AG09319 (cell line): ENCODE data around the gene CORO2B.

ENCODE experiments used
- DNase-seq: peaks from one replicate; pipeline ENCODE4 v3.0.0-alpha.2; 2010; ENCODE audit warnings: low read depth; ENCODE audit errors: extremely low read depth
- TF ChIP-seq, protein P1 (sequence below): IDR thresholded peaks from 2 replicates; pipeline ENCODE4 v1.5.1; 2011; ENCODE audit warnings: low read depth, mild to moderate bottlenecking, inconsistent platforms, low read length, moderate library complexity

The CORO2B gene

DNA sequence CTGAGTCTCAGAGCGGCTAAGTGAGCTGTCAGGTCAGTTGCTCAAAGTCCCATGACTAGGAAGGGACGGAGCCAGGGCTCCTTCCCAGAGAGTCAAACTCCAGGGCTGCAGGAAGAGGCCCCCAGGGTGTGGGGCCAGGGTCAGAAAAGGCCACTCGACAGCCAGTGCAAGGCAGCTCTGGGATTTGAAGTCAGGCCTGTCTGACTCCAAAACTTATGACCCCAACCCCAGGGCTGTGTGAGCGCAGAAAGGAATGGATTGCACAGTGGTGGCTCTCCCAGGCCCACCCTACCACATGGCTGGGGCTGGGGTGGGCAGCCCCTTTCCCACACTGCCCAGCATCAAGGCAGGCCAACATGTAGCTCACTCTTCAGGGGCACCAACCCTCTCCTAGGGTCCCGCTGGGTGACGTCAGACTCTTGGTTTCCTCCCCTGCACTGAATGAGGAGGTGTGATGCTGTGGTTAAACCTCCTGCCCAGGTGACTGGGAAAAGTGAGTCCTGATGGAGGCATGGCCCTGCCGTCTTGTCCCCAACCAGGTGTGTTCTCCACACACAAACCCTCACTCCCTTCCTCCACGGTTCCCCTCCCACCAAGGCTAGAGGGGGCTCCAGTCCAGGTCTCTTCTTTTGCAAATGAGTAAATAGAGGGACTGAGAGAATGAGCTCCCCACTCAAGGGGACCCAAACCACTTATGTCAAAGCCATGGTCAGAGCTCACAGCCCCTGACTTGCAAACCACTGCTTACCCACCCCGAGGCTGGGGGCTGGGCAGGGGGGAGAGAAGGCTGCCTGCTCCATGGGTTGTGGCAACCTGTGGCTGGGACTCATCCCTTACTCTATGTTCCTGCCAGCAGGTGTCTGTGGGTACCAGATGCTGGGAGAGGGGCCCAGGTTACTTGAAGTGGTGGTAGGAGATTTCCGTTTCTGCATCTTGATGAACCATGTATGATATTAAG lies 23.8 kb upstream of the CORO2B start:
- DNase-seq: no peak
- TF ChIP-seq, protein P1, sequence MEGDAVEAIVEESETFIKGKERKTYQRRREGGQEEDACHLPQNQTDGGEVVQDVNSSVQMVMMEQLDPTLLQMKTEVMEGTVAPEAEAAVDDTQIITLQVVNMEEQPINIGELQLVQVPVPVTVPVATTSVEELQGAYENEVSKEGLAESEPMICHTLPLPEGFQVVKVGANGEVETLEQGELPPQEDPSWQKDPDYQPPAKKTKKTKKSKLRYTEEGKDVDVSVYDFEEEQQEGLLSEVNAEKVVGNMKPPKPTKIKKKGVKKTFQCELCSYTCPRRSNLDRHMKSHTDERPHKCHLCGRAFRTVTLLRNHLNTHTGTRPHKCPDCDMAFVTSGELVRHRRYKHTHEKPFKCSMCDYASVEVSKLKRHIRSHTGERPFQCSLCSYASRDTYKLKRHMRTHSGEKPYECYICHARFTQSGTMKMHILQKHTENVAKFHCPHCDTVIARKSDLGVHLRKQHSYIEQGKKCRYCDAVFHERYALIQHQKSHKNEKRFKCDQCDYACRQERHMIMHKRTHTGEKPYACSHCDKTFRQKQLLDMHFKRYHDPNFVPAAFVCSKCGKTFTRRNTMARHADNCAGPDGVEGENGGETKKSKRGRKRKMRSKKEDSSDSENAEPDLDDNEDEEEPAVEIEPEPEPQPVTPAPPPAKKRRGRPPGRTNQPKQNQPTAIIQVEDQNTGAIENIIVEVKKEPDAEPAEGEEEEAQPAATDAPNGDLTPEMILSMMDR: no peak

DNA sequence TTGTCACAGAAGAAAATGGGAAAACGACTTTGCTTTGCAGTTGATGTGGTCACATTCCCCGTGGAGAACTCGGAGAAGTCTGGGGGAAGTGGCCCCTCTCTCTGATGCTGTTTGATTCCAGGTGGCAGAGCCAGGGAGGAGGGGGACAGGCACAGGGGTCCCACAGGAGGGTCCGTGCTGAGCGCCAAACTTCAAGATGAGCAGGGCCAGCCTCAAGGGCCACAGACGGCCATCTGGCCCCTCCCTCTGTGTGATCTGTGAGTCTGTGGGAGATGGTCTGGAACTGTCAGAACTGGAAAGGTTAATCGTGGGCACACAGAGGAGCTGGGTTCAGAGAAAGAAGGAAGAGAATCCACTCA lies 23.1 kb upstream of the CORO2B start:
- TF ChIP-seq, protein P1: no peak

DNA sequence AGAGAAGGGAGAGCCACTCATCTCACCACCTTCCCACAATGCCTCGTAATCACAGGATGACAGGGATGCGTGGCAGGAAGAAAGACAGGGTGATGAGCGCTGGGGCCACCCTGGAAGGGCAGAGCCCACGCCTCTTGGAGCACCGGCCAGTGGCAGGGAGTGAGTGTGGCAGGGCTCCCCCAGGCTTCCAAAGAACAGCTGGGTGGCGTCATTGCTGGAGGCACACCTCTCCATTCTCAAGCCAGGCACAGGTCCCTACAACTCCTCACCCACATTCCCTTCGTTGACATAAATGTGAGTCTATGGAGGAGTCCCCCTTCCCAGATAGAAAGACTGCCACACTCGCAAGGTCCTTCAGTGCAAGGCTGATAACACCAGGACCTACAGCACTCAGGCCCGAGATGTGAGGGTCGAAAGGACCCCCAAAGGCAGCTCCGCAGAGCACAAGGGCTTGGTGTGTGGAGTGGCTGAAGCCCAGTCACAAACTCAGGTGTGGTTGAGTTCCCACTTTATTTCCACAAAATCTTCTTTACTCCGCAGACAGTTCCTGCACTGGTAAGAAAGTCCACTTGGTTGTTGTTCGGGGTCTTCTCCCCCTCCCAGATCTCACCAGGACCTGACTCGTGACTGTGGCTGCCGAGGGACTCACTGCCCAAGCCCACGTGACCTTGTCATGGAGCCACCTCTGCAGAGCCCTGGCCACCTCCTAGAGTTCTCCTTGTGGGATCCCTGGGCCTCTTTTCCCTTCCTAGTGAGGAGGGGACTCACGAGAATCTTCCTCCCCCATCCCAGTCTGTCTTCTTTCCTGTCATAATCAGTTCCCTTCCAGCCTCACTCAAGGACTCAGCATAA lies 22.4 kb upstream of the CORO2B start:
- TF ChIP-seq, protein P1: no peak
- no peak for DNase-seq

More for the DNA sequence above, 23.1 kb upstream of the CORO2B start:
- no peak for DNase-seq

DNA sequence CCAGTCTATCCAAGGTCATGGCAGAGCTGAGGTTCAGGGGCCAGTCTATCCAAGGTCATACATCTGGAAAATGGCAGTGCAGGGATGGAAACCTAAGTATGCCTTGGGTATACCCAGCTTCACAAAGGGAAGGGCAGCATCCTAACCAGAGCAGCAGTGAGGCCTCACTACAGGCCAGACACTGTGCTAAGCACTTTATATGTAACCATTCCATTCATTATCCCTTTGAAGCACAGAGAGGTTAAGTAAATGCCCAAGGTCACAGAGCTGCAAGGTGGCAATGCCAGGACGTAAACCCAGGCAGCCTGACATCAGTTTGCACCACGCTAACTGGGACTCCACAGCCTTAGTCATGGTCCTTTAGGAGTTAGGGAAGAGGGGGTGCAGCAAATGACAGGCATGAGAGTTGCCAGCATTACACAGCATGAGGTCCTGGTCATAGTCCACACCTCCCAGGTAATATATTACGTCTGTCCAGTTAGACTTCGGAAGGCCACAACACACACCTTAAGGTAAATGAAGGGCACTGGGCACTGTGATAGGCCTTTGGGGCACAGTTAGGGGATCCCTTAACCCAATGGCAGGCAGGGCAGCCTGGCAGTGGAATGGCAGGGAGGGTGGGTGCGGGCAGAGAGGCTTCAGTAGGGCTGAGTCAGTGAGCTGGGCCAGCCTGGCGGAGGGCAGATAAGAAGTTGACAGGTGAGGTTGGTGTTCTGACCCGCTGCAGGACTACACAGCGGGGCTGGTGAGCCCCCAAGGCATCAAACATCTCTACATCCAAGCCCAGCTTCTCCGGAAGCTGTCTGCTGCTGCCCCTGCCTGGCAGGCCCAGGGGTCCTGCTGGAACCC lies 21.1 kb upstream of the CORO2B start:
- TF ChIP-seq, protein P1: no peak

DNA sequence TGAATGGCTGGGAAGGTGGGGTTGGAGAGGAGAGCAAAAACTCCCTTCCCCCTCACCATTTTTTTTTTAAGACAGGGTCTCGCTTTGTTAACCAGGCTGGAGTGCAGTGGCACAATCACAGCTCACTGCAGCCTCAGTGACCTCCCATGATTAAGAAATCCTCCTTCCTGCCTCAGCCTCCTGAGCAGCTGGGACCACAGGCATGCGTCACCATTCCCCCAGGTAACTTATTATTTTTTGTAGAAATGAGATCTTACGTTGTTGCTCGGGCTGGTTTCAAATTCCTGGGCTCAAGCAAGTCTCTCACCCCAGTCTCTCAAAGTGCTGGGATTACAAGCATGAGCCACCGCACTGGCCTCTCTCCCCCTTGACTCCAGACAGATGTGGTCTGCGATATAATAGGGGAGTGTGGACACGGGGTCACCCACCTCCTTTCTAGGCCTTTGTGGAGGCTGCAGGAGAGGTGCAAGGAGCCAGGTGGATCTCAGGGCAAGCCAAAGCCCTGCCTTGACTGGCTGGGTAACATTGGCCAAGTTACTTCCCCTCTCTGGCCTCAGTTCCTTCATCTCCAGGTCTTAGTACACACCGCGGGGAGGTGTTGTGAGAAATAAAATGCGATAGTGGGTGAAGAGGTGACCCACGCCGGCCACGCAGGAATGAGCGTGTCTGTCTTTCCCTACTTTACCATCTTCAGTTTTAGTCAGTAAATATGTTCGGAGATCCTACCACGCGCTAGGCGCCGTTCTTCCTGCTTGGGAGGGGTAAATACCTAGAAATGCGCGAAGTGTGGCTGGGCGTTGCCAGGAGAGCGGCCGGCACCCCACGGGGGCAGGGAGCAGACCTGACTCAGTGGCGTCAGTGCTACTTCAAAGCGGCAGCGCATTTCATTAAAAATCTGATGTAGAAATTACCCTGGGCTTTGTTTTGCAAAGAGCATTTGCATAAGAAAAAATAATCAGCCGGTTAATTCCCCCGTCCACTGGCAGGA lies 20.2 kb upstream of the CORO2B start:
- TF ChIP-seq, protein P1: no peak
- no peak for DNase-seq

More for the DNA sequence above, 21.1 kb upstream of the CORO2B start:
- DNase-seq: no peak
